Cerebellar nuclear complex (tissue), 1 donor: Measurements from ENCODE around the gene BIRC5.
"Not testable (repeated sequence)": the region's sequence is repeated elsewhere in the genome, so short reads cannot be mapped to it uniquely, and the experiment has no call there.

Source experiments
- DNase-seq, 2 experiments: peaks; one replicate each; lab custom pipeline; 2025; lab: John Stamatoyannopoulos, UW

BIRC5 gene

DNA sequence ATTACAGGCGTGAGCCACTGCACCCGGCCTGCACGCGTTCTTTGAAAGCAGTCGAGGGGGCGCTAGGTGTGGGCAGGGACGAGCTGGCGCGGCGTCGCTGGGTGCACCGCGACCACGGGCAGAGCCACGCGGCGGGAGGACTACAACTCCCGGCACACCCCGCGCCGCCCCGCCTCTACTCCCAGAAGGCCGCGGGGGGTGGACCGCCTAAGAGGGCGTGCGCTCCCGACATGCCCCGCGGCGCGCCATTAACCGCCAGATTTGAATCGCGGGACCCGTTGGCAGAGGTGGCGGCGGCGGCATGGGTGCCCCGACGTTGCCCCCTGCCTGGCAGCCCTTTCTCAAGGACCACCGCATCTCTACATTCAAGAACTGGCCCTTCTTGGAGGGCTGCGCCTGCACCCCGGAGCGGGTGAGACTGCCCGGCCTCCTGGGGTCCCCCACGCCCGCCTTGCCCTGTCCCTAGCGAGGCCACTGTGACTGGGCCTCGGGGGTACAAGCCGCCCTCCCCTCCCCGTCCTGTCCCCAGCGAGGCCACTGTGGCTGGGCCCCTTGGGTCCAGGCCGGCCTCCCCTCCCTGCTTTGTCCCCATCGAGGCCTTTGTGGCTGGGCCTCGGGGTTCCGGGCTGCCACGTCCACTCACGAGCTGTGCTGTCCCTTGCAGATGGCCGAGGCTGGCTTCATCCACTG, at the start of gene BIRC5:
TSS of gene BIRC5 (plus strand) at position 238 of the 690 bp plus-strand sequence. CDS start at position 302, 64 bp downstream.
- peak in 1 of 2 experiments; percentile 15 for DNase-seq

DNA sequence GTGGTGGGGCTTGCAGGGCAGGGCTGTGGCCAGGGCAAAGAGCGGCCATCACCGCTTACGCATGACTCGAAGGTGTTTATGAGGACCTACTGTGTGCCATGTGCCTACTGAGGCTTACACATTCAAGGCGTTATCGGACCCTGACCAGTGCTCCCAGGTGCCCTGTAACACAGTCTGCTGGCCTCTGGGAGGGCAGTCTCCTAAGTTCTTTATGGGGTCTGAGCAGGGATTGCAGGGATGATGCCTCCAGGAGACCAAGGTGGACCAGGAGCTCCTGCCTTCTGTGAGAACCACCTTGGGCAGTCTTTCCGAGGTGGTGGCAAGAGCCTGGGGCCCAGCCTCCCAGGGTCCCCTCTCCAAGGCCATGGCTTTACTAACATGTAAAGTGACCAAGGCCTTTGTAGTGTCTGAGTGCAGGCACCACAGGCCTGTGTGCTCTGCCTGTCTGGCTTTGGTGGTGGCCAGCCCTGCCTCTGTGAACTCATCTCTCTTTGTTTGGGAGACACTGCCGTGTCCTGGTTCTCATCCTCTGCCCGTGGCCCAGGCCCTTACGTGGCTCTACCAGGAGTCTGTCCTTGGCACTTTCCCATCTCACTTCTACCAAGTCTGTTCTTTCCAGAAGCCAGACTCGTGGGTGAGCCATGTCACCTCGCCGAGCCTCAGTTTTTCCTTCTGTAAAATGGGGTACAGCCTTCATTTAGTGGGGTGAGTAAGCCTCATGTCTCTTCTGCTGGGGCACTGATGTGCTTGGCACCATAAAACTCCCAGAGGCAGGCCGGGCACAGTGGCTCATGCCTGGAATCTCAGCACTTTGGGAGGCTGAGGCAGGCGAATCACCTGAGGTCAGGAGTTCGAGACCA, 49.1 kb upstream of the BIRC5 start:
- DNase-seq = no peak

DNA sequence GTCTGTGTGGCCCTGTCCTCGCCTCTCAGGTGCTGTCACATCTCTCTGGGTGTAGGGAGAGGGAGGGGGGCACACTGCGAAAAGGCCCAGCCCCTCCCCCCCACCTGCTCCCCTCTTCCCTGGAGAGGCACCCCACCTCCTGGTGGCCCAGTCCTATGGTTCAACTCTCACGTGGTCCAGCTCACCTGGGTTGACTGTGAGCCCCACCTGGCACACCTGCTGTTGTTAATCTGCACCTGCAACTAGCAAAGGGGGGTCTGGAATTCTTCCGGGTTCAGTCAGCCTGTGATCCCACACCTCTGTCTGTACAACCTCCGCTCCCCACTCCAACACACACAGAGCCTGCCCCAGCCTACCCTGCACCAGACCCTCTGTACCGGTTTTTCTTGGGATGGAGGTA, 47.6 kb upstream of the BIRC5 start:
- DNase-seq = no peak

DNA sequence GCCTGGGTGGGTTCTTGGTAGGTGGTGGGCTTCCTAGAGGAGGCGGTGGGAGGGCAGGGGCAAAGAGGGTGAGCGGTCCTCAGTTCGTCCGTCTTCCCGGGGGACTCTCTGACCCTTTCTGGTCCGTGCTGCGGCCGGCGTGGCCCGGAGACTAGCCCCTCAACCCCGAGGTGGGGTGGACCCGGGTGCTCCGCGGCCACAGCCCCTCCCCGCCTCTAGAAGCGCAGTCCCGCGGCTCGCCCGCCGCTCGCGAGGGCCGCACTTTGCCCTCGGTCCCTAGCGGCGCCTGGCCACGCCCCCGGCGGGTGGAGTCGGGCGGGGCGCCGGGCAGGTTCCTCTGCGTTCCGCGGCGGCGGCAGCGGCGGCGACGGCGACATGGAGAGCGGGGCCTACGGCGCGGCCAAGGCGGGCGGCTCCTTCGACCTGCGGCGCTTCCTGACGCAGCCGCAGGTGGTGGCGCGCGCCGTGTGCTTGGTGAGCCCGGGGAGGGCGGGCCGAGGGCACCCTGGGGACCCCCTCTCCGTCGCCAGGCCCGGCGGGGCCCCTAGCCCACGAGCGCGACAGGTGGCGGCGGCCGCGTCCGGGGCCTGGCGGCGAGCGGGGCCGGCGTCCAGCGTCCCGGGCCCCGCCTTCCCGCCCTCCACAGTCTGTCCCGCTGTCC, 45.7 kb upstream of the BIRC5 start, which contains the start of gene SYNGR2:
TSS of gene SYNGR2 (plus strand) at position 340 of the 661 bp plus-strand sequence. CDS start at position 376, 36 bp downstream.
- no peak for DNase-seq

DNA sequence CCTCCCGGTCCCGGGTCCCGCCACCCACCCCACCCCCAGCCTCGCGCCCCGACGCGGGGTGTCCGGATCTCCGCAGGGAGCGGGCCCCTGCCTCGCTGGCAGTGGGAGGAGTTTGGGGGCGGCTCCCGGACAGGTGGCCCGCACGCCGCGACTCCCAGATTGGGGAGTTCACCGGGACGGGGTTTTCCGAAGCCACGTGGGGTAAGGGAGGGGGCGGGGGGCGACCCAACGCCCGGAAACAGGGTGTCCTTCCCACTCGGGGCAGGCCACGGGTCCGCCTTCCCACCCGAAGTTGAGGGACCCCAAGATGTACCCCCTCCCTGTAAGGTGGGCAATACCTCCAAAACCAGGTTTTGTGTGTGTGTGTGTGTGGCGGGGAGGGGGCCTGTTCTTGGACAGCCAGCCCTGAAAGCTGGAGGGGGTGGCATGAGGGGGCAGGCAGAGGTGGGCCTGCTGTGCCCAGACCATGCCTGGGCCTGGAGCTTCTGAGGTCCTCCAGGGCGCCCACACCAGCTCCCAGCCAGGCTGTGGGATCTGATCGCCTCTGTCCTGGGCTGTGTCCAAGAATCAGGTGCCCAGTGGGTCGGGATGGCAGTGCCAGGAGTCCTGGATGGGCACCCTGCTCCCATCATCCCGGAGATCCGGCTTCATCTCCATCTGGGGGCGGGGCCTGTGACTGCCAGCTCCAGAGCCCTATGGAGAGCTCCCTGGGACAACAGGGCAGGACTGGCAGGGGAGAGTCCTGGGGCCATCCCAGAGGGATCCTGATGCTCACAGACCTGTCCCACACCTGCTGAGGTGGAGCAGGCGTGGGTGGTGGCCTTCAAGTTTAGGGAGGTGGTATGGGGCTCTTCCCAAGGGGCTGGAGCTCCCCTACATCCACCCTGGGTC, 44.9 kb upstream of the BIRC5 start:
- DNase-seq = no peak

DNA sequence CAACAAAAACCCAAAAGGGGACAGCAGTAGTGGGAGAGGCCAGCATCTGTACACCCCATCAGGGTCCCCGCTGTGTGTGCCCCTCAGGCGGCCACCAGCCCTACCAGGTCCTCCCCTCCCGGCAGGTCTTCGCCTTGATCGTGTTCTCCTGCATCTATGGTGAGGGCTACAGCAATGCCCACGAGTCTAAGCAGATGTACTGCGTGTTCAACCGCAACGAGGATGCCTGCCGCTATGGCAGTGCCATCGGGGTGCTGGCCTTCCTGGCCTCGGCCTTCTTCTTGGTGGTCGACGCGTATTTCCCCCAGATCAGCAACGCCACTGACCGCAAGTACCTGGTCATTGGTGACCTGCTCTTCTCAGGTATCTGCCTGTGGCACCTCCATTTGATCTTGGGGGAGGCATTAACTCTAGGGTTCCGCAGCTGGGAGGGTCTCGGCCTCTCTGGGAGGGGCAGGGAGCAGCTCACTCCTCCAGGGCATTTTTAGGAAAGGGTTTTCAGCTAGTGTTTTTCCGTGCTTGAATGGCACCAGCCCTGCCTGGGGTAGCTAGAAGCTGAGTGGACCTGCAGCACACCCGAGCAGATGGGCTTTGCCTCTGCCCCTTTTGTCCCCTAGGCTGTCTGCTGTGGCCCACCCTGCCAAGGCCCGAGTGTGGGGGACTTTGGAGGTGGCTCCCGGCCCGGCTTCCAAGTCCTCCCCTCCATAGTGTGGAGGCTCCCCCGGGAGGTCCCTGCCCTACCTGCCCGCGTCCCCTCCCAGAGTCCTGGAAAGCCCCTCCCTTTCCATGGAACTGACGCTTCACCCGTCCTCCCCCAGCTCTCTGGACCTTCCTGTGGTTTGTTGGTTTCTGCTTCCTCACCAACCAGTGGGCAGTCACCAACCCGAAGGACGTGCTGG, 43.1 kb upstream of the BIRC5 start:
- no peak for DNase-seq

DNA sequence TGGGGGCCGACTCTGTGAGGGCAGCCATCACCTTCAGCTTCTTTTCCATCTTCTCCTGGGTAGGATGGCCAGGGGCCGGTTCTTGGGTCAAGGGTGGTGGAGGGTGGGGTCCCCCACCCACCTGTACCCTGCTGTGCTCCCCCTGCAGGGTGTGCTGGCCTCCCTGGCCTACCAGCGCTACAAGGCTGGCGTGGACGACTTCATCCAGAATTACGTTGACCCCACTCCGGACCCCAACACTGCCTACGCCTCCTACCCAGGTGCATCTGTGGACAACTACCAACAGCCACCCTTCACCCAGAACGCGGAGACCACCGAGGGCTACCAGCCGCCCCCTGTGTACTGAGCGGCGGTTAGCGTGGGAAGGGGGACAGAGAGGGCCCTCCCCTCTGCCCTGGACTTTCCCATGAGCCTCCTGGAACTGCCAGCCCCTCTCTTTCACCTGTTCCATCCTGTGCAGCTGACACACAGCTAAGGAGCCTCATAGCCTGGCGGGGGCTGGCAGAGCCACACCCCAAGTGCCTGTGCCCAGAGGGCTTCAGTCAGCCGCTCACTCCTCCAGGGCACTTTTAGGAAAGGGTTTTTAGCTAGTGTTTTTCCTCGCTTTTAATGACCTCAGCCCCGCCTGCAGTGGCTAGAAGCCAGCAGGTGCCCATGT, 42.3 kb upstream of the BIRC5 start:
- DNase-seq = not testable (repeated sequence)

GRCh38 chr17:78172249-78173051, 41.6 kb upstream of the BIRC5 start:
- no peak for DNase-seq

DNA sequence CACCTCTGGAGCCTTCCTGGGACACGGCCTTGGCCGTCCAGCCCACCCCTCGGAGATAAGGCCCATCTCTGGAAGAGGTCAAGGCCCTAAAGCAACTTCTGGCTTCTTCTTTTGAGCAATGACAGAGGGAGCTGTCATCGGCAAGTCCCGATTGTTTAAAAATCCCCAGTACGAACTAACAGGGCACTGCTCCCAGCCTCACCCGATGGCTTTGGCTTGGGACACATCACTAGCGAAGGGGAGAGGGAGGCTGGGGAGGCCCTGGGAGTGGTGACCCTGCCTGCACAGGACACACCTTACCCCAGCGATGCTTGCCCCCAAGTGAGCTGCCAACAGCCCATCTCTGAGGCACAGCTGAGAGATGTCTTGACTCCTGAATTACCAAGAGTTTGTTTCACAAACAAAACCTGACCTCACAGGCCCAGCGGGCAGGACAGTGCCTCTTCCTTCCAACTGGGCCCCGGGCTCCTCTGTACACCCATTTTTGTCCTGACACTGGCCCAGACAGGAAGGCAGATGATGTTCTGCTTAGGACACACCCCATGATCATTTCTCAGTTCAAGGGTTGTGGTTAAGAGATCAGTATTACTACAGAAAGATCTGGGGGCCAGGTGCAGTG, 40.8 kb upstream of the BIRC5 start:
- no peak for DNase-seq

DNA sequence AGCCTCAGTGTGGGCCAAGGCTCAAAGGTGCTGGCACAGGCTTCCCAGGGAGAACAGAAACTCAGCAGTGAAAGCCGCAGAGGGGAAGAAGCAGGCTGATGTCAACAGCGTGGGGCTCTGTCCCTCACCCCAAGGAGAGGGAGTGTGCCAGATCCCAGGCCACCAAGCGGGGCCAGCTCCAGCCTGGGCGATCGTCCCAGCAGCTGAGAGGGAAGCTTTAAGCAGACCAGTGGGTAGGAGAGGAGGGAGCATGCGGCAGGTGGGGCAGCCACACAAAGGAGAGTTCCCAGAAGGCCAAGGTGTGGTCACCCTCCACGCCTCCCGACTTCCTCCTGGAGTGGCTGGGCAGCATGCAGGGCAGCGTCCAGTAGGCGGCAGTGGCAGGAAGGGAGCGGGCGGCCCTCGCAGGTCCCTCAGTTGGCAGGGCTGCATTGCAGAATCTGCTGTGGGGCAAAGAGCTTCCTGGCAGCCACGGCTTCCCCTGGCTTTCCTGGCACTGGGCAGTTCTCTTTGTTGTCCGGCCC, 39.6 kb upstream of the BIRC5 start:
- DNase-seq = peak; percentile 92

DNA sequence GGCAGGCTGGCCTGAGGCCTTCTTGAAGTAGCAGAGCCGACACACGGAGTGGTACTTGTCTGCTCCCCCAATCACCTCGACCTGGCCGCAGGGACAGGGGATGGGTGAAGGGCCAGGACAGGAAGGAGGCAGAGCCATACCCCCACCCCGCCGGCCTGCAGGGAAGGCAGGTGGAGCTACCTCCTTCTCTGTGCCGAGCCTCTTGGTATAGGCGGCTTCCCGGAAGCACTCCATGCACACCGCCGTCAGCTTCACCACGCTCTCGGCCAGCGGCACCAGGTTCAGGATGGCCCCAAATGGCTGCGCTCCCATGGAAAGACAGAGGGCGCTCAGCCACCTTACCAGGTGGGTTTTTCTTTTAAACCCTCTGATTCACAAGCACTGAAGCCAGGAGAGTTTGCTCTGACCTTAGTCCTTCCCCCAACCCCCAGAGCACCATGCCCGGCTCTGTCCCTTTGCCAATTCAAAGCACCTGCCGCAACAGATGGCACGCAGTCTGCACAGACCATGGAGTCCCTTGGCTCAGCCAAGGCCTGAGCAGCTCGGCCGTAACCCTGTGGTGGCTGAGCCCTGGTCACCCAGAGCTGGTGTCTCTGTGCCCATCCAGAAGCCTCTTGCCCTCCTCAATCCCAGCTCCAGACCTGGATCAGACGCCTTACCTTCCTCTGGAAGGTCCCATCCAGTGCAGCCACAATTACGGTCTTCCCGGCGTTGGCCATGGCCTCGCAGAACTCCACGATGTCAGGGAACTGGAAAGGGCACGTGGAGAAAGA, 39.0 kb upstream of the BIRC5 start:
- peak; percentile 71 to 89 for DNase-seq

DNA sequence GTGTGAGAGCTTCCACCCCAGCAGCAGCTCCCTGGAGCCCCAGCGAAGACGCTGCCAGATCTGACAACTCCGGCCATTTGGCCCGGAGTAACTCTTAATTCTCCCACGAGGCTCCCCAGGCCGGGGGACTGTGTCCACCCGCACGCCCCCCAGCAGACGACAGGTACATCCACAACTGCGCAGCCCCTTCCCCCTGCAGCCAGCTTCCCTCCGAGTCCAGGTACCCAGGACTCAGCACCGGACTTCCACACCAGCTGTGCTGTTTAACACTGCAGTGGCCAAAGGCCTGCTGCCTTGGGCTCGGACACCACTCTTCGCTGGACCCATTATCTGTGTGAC, 38.4 kb upstream of the BIRC5 start:
- DNase-seq = no peak

GRCh38 chr17:78176548-78177025, 37.5 kb upstream of the BIRC5 start:
- DNase-seq = no peak

- DNase-seq = no peak
Observed at GRCh38 chr17:78179372-78179771, 34.7 kb upstream of the BIRC5 start.

DNA sequence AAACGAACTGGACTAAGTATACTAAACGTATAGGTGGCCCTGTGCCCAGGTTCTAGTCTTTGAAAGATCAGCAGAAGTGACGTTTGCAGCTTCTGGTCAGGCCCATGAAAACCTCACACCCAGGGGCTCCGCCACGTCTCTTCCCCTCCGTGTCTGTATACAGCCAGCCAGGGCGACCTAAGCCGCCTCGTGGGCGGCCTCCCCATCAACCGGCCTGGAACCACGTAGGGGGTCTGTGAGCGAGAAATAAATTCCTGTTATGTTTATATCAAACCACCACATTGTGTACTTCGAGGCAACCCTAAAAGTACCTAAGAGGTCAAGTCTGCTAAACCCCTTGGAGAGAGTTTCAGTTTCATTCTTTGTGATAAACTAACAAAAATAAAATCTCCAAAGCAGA, 34.0 kb upstream of the BIRC5 start:
- no peak for DNase-seq

DNA sequence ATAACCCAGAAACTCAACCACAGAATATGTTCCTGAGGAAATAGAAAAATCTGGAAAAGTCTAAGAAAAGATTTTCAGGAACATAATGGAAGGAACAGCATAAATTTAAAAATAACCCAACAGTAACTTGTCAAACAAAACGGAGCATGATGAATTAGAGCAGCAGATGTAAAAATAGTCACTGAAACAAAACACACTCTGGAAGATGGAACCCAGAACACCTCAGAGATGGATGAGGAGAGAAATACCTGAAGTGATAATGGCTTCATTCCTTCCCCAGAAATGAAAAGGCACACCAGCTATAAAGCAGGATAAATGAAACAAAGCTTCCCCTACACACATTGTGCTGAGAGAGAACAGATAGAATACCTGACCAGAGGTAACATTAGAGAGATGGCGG, 33.5 kb upstream of the BIRC5 start:
- DNase-seq = no peak

GRCh38 chr17:78182504-78182903, 31.5 kb upstream of the BIRC5 start:
- no peak for DNase-seq

DNA sequence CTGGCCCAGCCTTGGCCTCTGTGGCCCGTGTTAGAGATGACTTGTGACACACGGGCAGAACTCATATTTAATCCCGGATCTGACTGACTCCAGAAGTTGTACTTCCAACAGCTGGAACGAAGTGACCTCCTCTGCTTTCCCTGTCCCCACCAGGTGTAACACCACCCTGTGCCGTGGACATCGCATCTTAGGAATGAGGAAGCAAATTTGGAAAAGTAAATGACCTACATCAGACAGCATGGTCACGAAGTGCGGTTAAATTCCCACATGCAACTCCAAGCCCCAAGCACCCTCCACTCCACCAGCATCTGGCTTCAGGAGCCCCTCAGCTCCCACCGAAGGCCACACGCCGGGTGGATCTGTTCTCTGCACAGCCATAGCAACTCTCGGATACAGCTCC, 30.1 kb upstream of the BIRC5 start:
- DNase-seq = no peak
